ENCODE results near the gene MRPL37.

The MRPL37 gene

DNA sequence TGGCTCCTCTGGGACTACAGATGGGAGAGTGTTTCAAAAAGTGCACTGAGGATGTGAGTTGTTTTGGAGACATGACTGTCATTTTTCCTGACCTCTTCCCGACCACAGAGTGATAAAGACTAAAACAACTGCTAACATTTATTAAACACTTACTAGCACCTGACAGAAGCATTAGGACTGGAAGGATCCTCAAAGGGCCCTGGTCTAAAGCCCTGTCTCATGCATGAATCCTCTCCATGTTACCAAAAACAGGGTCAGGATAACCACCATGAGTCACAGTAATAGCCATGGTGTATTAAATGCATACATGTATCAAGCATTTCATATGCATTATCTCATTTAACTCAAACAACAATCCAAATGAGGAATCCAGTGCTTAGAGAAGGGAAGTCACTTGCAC lies 11.7 kb upstream of the MRPL37 start:
- ChIA-PET POLR2A (no interaction called here), CTCF (no interaction called here)
- DNase-seq (ENCODE audit: extremely low spot score): no peak
- TF ChIP-seq FOXA1 (IDR thresholded peaks at IDR 0.05): no peak
- no peak for TF ChIP-seq FOXK2 (IDR thresholded peaks at IDR 0.05)
- TF ChIP-seq ZNF384 (IDR thresholded peaks at IDR 0.05): no peak
- TF ChIP-seq, protein P1, sequence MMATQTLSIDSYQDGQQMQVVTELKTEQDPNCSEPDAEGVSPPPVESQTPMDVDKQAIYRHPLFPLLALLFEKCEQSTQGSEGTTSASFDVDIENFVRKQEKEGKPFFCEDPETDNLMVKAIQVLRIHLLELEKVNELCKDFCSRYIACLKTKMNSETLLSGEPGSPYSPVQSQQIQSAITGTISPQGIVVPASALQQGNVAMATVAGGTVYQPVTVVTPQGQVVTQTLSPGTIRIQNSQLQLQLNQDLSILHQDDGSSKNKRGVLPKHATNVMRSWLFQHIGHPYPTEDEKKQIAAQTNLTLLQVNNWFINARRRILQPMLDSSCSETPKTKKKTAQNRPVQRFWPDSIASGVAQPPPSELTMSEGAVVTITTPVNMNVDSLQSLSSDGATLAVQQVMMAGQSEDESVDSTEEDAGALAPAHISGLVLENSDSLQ (IDR thresholded peaks at IDR 0.05): no peak
- no peak for TF ChIP-seq NFRKB (IDR thresholded peaks at IDR 0.05)
- TF ChIP-seq SUZ12 (IDR thresholded peaks at IDR 0.05): no peak
- no peak for TF ChIP-seq TARDBP (IDR thresholded peaks at IDR 0.05)
- TF ChIP-seq CTBP1 (IDR thresholded peaks at IDR 0.05; ENCODE audit: borderline replicate concordance): no peak
- TF ChIP-seq BHLHE40 (IDR thresholded peaks at IDR 0.05; ENCODE audit: borderline replicate concordance): no peak
- no peak for TF ChIP-seq L3MBTL2 (conservative IDR thresholded peaks at IDR 0.05)
- no peak for TF ChIP-seq LEF1 (IDR thresholded peaks at IDR 0.05; ENCODE audit: borderline replicate concordance)

DNA sequence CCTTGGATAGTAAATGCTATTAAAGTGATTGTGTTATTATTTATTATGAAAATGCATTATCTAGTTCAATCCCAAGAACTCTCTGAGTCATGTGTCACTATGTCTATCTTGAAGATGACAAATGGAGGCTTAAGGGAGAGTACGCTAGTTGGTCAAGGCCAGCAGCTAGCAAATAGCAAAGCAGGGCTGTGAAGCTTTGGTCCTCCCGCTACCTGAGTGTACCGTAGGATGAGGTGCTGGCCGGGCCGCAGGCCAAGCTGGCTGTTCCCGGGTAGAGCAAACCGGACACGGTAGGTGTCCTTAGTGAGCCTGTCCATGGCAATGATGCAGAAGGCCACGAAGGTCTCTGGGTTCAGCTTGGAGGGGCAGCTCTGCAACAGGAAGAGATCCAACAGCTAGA lies 9.4 kb upstream of the MRPL37 start:
- TF ChIP-seq SUZ12 (IDR thresholded peaks at IDR 0.05) (no peak), SP1 (IDR thresholded peaks at IDR 0.05) (no peak), ARNT (IDR thresholded peaks at IDR 0.05) (no peak), FOXK2 (IDR thresholded peaks at IDR 0.05) (no peak), BHLHE40 (IDR thresholded peaks at IDR 0.05; ENCODE audit: borderline replicate concordance) (no peak), LEF1 (IDR thresholded peaks at IDR 0.05; ENCODE audit: borderline replicate concordance) (no peak), CTBP1 (IDR thresholded peaks at IDR 0.05; ENCODE audit: borderline replicate concordance) (no peak), ELF4 (IDR thresholded peaks at IDR 0.05) (no peak), FOXA1 (IDR thresholded peaks at IDR 0.05) (no peak), HDGF (IDR thresholded peaks at IDR 0.05; ENCODE audit: borderline replicate concordance) (no peak), NFRKB (IDR thresholded peaks at IDR 0.05) (no peak), ZNF384 (IDR thresholded peaks at IDR 0.05) (no peak)
- TF ChIP-seq, protein P1 (IDR thresholded peaks at IDR 0.05): no peak
- ChIA-PET CTCF (interaction anchor here (0.6 to 2.1 kb wide), 2 partner anchors 9 to 72 kb away, joined by 3 to 6 read pairs; no protein-coding TSS in a partner anchor), POLR2A (interaction anchor here (1.2 to 2.3 kb wide), 2 partner anchors 8 to 10 kb away, joined by 3 to 8 read pairs; partner anchors contain the start of genes CYB5RL and MRPL37)
- DNase-seq (ENCODE audit: extremely low spot score): no peak

DNA sequence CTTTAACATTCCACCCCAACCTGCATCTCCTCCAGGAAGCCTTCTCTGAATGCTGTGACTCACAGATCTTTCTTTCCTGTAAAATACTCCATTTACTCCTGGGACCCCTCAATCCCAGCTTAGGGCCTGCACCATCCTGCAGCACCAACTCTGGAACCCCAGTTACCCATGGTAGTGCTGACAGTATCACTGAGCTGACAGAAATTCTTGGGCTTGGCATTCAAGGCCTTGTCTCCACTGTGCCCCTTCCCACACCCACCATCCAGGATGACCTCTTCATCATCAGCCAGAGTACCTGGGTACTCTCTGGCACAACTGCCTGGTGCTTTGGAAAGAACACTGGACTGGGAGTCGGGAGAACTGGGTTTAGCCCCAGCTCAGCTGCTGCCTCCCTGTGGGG lies 8.4 kb upstream of the MRPL37 start:
- CTCF ChIA-PET: interaction anchor here (2.1 kb wide), 1 partner anchor 10 kb away, joined by 6 read pairs; no protein-coding TSS in a partner anchor
- POLR2A ChIA-PET: interaction anchor here (2.3 kb wide), 1 partner anchor 9 kb away, joined by 8 read pairs; the partner anchor contains the start of genes CYB5RL and MRPL37
- no peak for DNase-seq (ENCODE audit: extremely low spot score)
- TF ChIP-seq FOXA1 (IDR thresholded peaks at IDR 0.05): no peak
- TF ChIP-seq SP1 (IDR thresholded peaks at IDR 0.05): no peak
- TF ChIP-seq ELF4 (IDR thresholded peaks at IDR 0.05): no peak
- no peak for TF ChIP-seq ZNF384 (IDR thresholded peaks at IDR 0.05)
- no peak for TF ChIP-seq LEF1 (IDR thresholded peaks at IDR 0.05; ENCODE audit: borderline replicate concordance)
- TF ChIP-seq, protein P1 (IDR thresholded peaks at IDR 0.05): no peak
- TF ChIP-seq TARDBP (IDR thresholded peaks at IDR 0.05): no peak
- no peak for TF ChIP-seq SUZ12 (IDR thresholded peaks at IDR 0.05)
- no peak for TF ChIP-seq FOXM1 (IDR thresholded peaks at IDR 0.05; ENCODE audit: borderline replicate concordance)
- no peak for TF ChIP-seq CTBP1 (IDR thresholded peaks at IDR 0.05; ENCODE audit: borderline replicate concordance)
- TF ChIP-seq L3MBTL2 (conservative IDR thresholded peaks at IDR 0.05): no peak
- TF ChIP-seq BHLHE40 (IDR thresholded peaks at IDR 0.05; ENCODE audit: borderline replicate concordance): no peak
- no peak for TF ChIP-seq FOXK2 (IDR thresholded peaks at IDR 0.05)
- no peak for TF ChIP-seq ARNT (IDR thresholded peaks at IDR 0.05)

DNA sequence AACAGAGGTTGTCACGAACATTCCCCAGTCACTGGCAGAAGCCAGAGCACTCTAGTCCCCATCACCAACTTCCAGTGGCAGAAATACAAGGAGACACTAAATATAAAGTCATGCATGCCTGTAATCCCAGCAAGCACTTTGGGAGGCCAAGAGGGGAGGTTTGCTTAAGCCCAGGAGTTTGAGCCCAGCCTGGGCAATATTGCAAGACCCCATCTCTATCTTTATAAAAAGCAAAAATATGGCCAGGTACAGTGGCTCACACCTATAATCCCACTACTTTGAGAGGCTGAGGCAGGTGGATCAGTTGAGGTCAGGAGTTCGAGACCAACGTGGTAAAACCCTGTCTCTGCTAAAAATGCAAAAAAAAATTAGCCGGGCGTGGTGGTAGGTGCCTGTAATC lies 6.5 kb upstream of the MRPL37 start:
- ChIA-PET POLR2A (no interaction called here), CTCF (no interaction called here)
- no peak for TF ChIP-seq ZNF384 (IDR thresholded peaks at IDR 0.05)
- TF ChIP-seq L3MBTL2 (conservative IDR thresholded peaks at IDR 0.05): no peak
- TF ChIP-seq ELF4 (IDR thresholded peaks at IDR 0.05): no peak
- TF ChIP-seq TARDBP (IDR thresholded peaks at IDR 0.05): no peak
- TF ChIP-seq BHLHE40 (IDR thresholded peaks at IDR 0.05; ENCODE audit: borderline replicate concordance): no peak
- TF ChIP-seq FOXM1 (IDR thresholded peaks at IDR 0.05; ENCODE audit: borderline replicate concordance): no peak
- TF ChIP-seq FOXA1 (IDR thresholded peaks at IDR 0.05): no peak
- TF ChIP-seq FOXK2 (IDR thresholded peaks at IDR 0.05): no peak
- no peak for TF ChIP-seq CTBP1 (IDR thresholded peaks at IDR 0.05; ENCODE audit: borderline replicate concordance)
- DNase-seq (ENCODE audit: extremely low spot score): no peak

DNA sequence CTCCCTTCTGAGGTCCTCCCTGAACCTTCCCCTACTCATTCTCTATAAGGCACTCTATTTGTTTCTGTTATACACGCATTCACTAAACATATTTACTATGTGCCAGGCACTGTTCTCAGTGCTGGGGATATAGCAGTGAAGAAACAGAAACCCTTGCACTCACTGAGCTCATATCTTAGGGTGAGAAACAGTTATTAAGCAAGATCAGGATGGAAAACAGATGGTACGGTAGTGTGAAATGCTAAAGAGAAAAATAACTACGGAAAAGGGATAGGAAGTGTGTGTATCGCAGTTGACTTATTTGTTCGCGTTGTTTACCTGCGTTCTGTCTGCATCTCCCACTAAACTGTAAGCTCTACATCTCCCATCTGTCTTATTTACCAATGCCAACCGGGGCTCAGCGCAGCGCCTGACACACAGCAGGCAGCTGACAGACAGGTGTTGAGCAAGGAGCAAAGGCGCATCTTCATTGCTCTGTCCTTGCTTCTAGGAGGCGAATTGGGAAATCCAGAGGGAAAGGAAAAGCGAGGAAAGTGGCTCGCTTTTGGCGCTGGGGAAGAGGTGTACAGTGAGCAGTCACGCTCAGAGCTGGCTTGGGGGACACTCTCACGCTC lies 709 bp upstream of the MRPL37 start:
- DNase-seq (ENCODE audit: extremely low spot score): no peak
- CTCF ChIA-PET: no interaction called here
- POLR2A ChIA-PET: interaction anchor here (0.8 to 2.3 kb wide), 14 partner anchors 9 to 290 kb away, joined by 3 to 10 read pairs (median 4); partner anchors contain the start of genes TCEANC2 and TMEM59
- TF ChIP-seq TARDBP (IDR thresholded peaks at IDR 0.05): no peak
- no peak for TF ChIP-seq ARNT (IDR thresholded peaks at IDR 0.05)
- TF ChIP-seq L3MBTL2 (conservative IDR thresholded peaks at IDR 0.05): no peak
- no peak for TF ChIP-seq FOXA1 (IDR thresholded peaks at IDR 0.05)
- no peak for TF ChIP-seq ZNF384 (IDR thresholded peaks at IDR 0.05)
- TF ChIP-seq FOXK2 (IDR thresholded peaks at IDR 0.05): no peak
- TF ChIP-seq ELF4 (IDR thresholded peaks at IDR 0.05): no peak
- no peak for TF ChIP-seq HDGF (IDR thresholded peaks at IDR 0.05; ENCODE audit: borderline replicate concordance)
- no peak for TF ChIP-seq SUZ12 (IDR thresholded peaks at IDR 0.05)
- no peak for TF ChIP-seq FOXM1 (IDR thresholded peaks at IDR 0.05; ENCODE audit: borderline replicate concordance)
- TF ChIP-seq SP1 (IDR thresholded peaks at IDR 0.05): no peak
- TF ChIP-seq, protein P1 (IDR thresholded peaks at IDR 0.05): no peak
- no peak for TF ChIP-seq BHLHE40 (IDR thresholded peaks at IDR 0.05; ENCODE audit: borderline replicate concordance)
- no peak for TF ChIP-seq NFRKB (IDR thresholded peaks at IDR 0.05)

All from HEK293T (cell line).